ENCODE results near the gene SYPL1.

Gene SYPL1

GRCh38 chr7:106064771-106065574, 47.1 kb downstream of the SYPL1 start:
- no peak for DNase-seq

GRCh38 chr7:106064316-106064715, 47.8 kb downstream of the SYPL1 start:
- no peak for DNase-seq

- DNase-seq = no peak
Measured at GRCh38 chr7:106063692-106064091, 48.4 kb downstream of the SYPL1 start.

- DNase-seq = no peak
Measured at GRCh38 chr7:106063024-106063423, 49.1 kb downstream of the SYPL1 start.

- no peak for DNase-seq
Measured at GRCh38 chr7:106062521-106062931, 49.6 kb downstream of the SYPL1 start.

GRCh38 chr7:106062006-106062405, 50.1 kb downstream of the SYPL1 start:
- no peak for DNase-seq

- no peak for DNase-seq
Measured at GRCh38 chr7:106061301-106061979, 50.7 kb downstream of the SYPL1 start.

- no peak for DNase-seq
Measured at GRCh38 chr7:106060394-106060920, 51.7 kb downstream of the SYPL1 start.

GRCh38 chr7:106059556-106059955, 52.6 kb downstream of the SYPL1 start:
- no peak for DNase-seq

GRCh38 chr7:106058928-106059324, 53.2 kb downstream of the SYPL1 start:
- DNase-seq = no peak

GRCh38 chr7:106057962-106058927, 53.9 kb downstream of the SYPL1 start:
- DNase-seq = peak in 1 of 5 donors; percentile 24

GRCh38 chr7:106057204-106057961, 54.7 kb downstream of the SYPL1 start:
- no peak for DNase-seq

- DNase-seq = peak; percentile 40 to 76 (median 56)
Measured at GRCh38 chr7:106056513-106057203, 55.5 kb downstream of the SYPL1 start.

GRCh38 chr7:106054971-106055532, 57.1 kb downstream of the SYPL1 start:
- no peak for DNase-seq

GRCh38 chr7:106054156-106054910, 57.8 kb downstream of the SYPL1 start:
- DNase-seq = no peak

GRCh38 chr7:106053109-106053508, 59.0 kb downstream of the SYPL1 start:
- DNase-seq = no peak

- no peak for DNase-seq
Measured at GRCh38 chr7:106052681-106053080, 59.4 kb downstream of the SYPL1 start.

- DNase-seq = no peak
Measured at GRCh38 chr7:106050746-106051117, 61.4 kb downstream of the SYPL1 start.

GRCh38 chr7:106050002-106050745, 61.9 kb downstream of the SYPL1 start:
- no peak for DNase-seq
